Tibial nerve (tissue), 3 donors: ENCODE data around the gene MSX1.

ENCODE experiments used
- CTCF ChIP-seq, 5 experiments: fragments of 200-600 bp in 3 of 5; fragments of 450-650 bp in 2 of 5; sonication (generic) in 3 of 5; IDR thresholded peaks; one replicate each; pipeline ENCODE4 v1.5.1; 2016 to 2019; ENCODE audit warnings: antibody characterized with exemption in 5 of 5, mild to moderate bottlenecking in 3 of 5, moderate library complexity in 2 of 5
- POLR2A ChIP-seq, 2 donors: fragments of 450-650 bp; IDR thresholded peaks; one replicate each; pipeline ENCODE4 v1.6.1; 2017; ENCODE audit warnings: antibody characterized with exemption in 2 of 2, mild to moderate bottlenecking in 2 of 2, moderate library complexity in 2 of 2

- no peak for TF ChIP-seq CTCF (IDR thresholded peaks at IDR 0.05)
- no peak for TF ChIP-seq POLR2A (IDR thresholded peaks at IDR 0.05)
These were observed 35.2 kb upstream of the MSX1 start for GRCh38 chr4:4824232-4824631.
